Caco-2 (cell line): ENCODE data around the gene FGFR4. TPM values are rescaled to one million over a fixed set of nuclear protein-coding genes. Genes with fewer than 3 reads are reported as not detected.

ENCODE experiments used
- BruUV-seq: library from RNA; stranded (reverse); fragments of 400-500 nt; replicated peaks from 2 replicates; lab custom pipeline; 2021; lab: Mats Ljungman, UMichigan
- CTCF ChIA-PET: fragments of 300-600 bp; sonication (Branson Sonifier 250); formaldehyde crosslinking; loops from one replicate; lab custom pipeline; 2022; ENCODE audit warnings: antibody characterized with exemption; lab: Charles Lee
- POLR2A ChIA-PET: fragments of 300-600 bp; sonication (Branson Sonifier 250); formaldehyde crosslinking; loops from one replicate; lab custom pipeline; 2022; ENCODE audit warnings: antibody characterized with exemption; lab: Charles Lee
- DNase-seq, 2 experiments: peaks; one replicate each; pipeline versions ENCODE4 v3.0.0 to v3.0.0-alpha.2; 2020 to 2022
- H3K27me3 ChIP-seq: replicated peaks from 2 replicates; pipeline ENCODE4 v1.6.0; 2011; ENCODE audit warnings: low read length; ENCODE audit not compliant: control insufficient read depth, insufficient read depth
- H3K36me3 ChIP-seq: 2 replicates; pipeline ENCODE4 v1.5.1; 2011; ENCODE audit warnings: low read length; ENCODE audit not compliant: control insufficient read depth, insufficient read depth
- H3K4me1 ChIP-seq: fragments of 250-450 bp; sonication (Bioruptor Pico); 2 replicates; pipeline ENCODE4 v1.5.1; 2020; ENCODE audit warnings: mild to moderate bottlenecking
- H3K4me3 ChIP-seq: 2 replicates; pipeline ENCODE4 v1.5.1; 2011; ENCODE audit warnings: low read depth, mild to moderate bottlenecking, control low read depth, low read length
- H3K9me3 ChIP-seq: fragments of 250-450 bp; sonication (Bioruptor Pico); 2 replicates; pipeline ENCODE4 v1.5.1; 2020; ENCODE audit warnings: mild to moderate bottlenecking, moderate library complexity
- H3K27ac Mint-ChIP-seq: one replicate; pipeline ENCODE4 v1.8.0; 2022; ENCODE audit warnings: mixed read lengths; ENCODE audit not compliant: unreplicated experiment
- H3K27me3 Mint-ChIP-seq: one replicate; pipeline ENCODE4 v1.8.0; 2022; ENCODE audit warnings: mixed read lengths; ENCODE audit not compliant: insufficient read depth, unreplicated experiment
- H3K36me3 Mint-ChIP-seq: one replicate; pipeline ENCODE4 v1.8.0; 2022; ENCODE audit warnings: mild to moderate bottlenecking, mixed read lengths; ENCODE audit not compliant: insufficient read depth, unreplicated experiment
- H3K4me1 Mint-ChIP-seq: one replicate; pipeline ENCODE4 v1.8.0; 2022; ENCODE audit warnings: low read depth, mixed read lengths; ENCODE audit not compliant: unreplicated experiment
- H3K4me3 Mint-ChIP-seq: one replicate; pipeline ENCODE4 v1.8.0; 2022; ENCODE audit warnings: mild to moderate bottlenecking, moderate library complexity, mixed read lengths; ENCODE audit not compliant: unreplicated experiment
- H3K9me3 Mint-ChIP-seq: one replicate; pipeline ENCODE4 v1.8.0; 2022; ENCODE audit warnings: mixed read lengths; ENCODE audit not compliant: unreplicated experiment
- CTCF ChIP-seq, 2 experiments: fragments of 200-600 bp in 1 of 2; IDR thresholded peaks; 1 replicate in 1 of 2; 2 replicates in 1 of 2; pipeline versions ENCODE4 v1.5.1 to v1.8.0; 2011 to 2022; ENCODE audit warnings: antibody characterized with exemption in 1 of 2, control low read depth in 1 of 2, inconsistent platforms in 1 of 2, low read depth in 1 of 2, low read length in 1 of 2, mild to moderate bottlenecking in 1 of 2, moderate library complexity in 1 of 2; ENCODE audit not compliant: insufficient read depth in 1 of 2, severe bottlenecking in 1 of 2, unreplicated experiment in 1 of 2
- intact Hi-C: fragments of 100-400 bp; cut with micrococcal nuclease; formaldehyde crosslinking; loops from one replicate; pipeline ENCODE4 v1.10.0; 2022; ENCODE audit not compliant: unreplicated experiment
- total RNA-seq: library from RNA; stranded (reverse); gene quantifications from 2 replicates; pipeline ENCODE4 v1.2.3, GENCODE V29; 2022

The FGFR4 gene
- total RNA-seq, 1 experiment from 2014 or later = 190 TPM

- Histone ChIP-seq H3K36me3 (peaks cover 2% of the 10 kb centered on the region; the same call in 1 of the 2 replicates), H3K4me1 (peaks cover 13% of the 10 kb centered on the region), H3K27me3 (no peaks in the 10 kb centered on the region), H3K4me3 (peak overlapping the region; percentile 92), H3K9me3 (no peaks in the 10 kb centered on the region)
- peaks cover 13% of the 10 kb centered on the region for H3K4me1 Mint-ChIP-seq
- intact Hi-C loops = no loop called here
- peak overlapping the region; percentile 86 for H3K4me3 Mint-ChIP-seq
- no peak for TF ChIP-seq CTCF (IDR thresholded peaks at IDR 0.05; ENCODE audit: insufficient read depth in 1 of 2, low read depth in 1 of 2, low read length in 1 of 2, severe bottlenecking in 1 of 2, unreplicated experiment in 1 of 2)
- peaks cover 35% of the 10 kb centered on the region for H3K36me3 Mint-ChIP-seq
- no peak for DNase-seq
- H3K27ac Mint-ChIP-seq = peak overlapping the region; percentile 91
- TSS peak; percentile 27 for BruUV-seq
- POLR2A ChIA-PET = interaction anchor here (0.9 kb wide), 1 partner anchor 363 kb away, joined by 7 read pairs; no protein-coding TSS in a partner anchor
- CTCF ChIA-PET = interaction anchor here (1.3 kb wide), 1 partner anchor 48 kb away, joined by 3 read pairs; the partner anchor contains the start of gene FGFR4
- no peaks in the 10 kb centered on the region for H3K9me3 Mint-ChIP-seq
- H3K27me3 Mint-ChIP-seq = no peaks in the 10 kb centered on the region
Measured at GRCh38 chr5:177134697-177135225, 48.0 kb downstream of the FGFR4 start.

- DNase-seq = no peak
- Histone ChIP-seq H3K9me3 (no peaks in the 10 kb centered on the region), H3K4me3 (no peak overlapping the region), H3K36me3 (peaks cover 2% of the 10 kb centered on the region; the same call in 1 of the 2 replicates), H3K4me1 (peaks cover 6% of the 10 kb centered on the region), H3K27me3 (no peaks in the 10 kb centered on the region)
- H3K36me3 Mint-ChIP-seq = peaks cover 79% of the 10 kb centered on the region
- no peak overlapping the region for H3K4me3 Mint-ChIP-seq
- H3K27ac Mint-ChIP-seq = no peak overlapping the region
- H3K4me1 Mint-ChIP-seq = peaks cover 5% of the 10 kb centered on the region
- TF ChIP-seq CTCF (IDR thresholded peaks at IDR 0.05; ENCODE audit: insufficient read depth in 1 of 2, low read depth in 1 of 2, low read length in 1 of 2, severe bottlenecking in 1 of 2, unreplicated experiment in 1 of 2) = no peak
- ChIA-PET CTCF (interaction anchor here (0.9 kb wide), 1 partner anchor 38 kb away, joined by 9 read pairs; no protein-coding TSS in a partner anchor), POLR2A (no interaction called here)
- H3K27me3 Mint-ChIP-seq = no peaks in the 10 kb centered on the region
- no peaks in the 10 kb centered on the region for H3K9me3 Mint-ChIP-seq
- intact Hi-C loops = no loop called here
- no TSS peak for BruUV-seq
Measured at GRCh38 chr5:177140312-177140711, 53.6 kb downstream of the FGFR4 start.

- BruUV-seq = no TSS peak
Measured at GRCh38 chr5:177141496-177141895, 54.8 kb downstream of the FGFR4 start.

More at GRCh38 chr5:177141496-177141895, 54.8 kb downstream of the FGFR4 start:
- ChIA-PET POLR2A (interaction anchor here (0.6 kb wide), 1 partner anchor 9 kb away, joined by 5 read pairs; no protein-coding TSS in a partner anchor), CTCF (no interaction called here)
- H3K4me3 Mint-ChIP-seq = no peak overlapping the region
- no peak overlapping the region for H3K27ac Mint-ChIP-seq
- Histone ChIP-seq H3K4me1 (no peaks in the 10 kb centered on the region), H3K27me3 (no peaks in the 10 kb centered on the region), H3K9me3 (no peaks in the 10 kb centered on the region), H3K4me3 (no peak overlapping the region), H3K36me3 (no peaks in the 10 kb centered on the region)
- H3K4me1 Mint-ChIP-seq = no peaks in the 10 kb centered on the region
- no peak for TF ChIP-seq CTCF (IDR thresholded peaks at IDR 0.05; ENCODE audit: insufficient read depth in 1 of 2, low read depth in 1 of 2, low read length in 1 of 2, severe bottlenecking in 1 of 2, unreplicated experiment in 1 of 2)
- peaks cover 78% of the 10 kb centered on the region for H3K36me3 Mint-ChIP-seq
- H3K27me3 Mint-ChIP-seq = no peaks in the 10 kb centered on the region
- DNase-seq = no peak
- intact Hi-C loops = no loop called here
- no peaks in the 10 kb centered on the region for H3K9me3 Mint-ChIP-seq
